ENCODE measurements around the gene COX19.

Gene COX19

DNA sequence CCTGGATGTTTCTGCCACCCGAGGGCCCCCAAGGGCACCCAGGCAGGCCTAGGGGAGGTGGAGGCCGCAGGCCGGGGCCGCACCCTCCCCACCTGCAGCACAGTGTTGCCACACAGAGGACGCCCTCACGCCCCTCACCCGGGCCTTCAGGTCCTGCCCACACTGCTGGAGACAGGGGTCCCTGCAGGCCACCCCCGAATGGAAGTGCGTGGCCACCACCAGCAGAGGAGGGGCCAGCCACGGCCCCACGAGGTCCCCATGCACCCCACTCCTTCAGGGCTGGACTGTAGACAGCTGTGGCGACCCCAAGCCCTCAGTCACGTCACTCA is 56.3 kb downstream of the COX19 start:
- H3K4me3 ChIP-seq = no peak overlapping the region
- DNase-seq (ENCODE audit: low spot score) = no peak
- no peak for TF ChIP-seq CTCF (IDR thresholded peaks at IDR 0.05)
- no peak overlapping the region for H3K27ac ChIP-seq

GRCh38 chr7:918441-919113 is 56.8 kb downstream of the COX19 start:
- TF ChIP-seq CTCF (IDR thresholded peaks at IDR 0.05) = no peak
- DNase-seq (ENCODE audit: low spot score) = no peak
- no peak overlapping the region for H3K4me3 ChIP-seq
- no peak overlapping the region for H3K27ac ChIP-seq

DNA sequence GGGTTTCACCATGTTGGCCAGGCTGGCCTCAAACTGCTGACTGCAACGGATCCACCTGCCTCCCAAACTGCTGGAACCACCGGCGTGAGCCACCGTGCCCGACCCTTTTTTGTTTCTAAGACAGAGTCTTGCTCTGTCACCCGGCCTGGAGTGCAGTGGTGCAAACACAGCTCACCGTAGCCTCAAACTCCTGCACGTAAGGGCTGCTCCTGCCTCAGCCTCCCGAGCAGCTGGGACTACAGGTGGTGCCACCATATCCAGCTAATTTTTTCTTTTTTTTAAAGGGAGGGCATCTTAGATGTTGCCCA is 57.3 kb downstream of the COX19 start:
- no peak for DNase-seq (ENCODE audit: low spot score)
- Histone ChIP-seq H3K27ac (no peak overlapping the region), H3K4me3 (no peak overlapping the region)
- no peak for TF ChIP-seq CTCF (IDR thresholded peaks at IDR 0.05)

- Histone ChIP-seq H3K4me3 (no peak overlapping the region), H3K27ac (no peak overlapping the region)
- TF ChIP-seq CTCF (IDR thresholded peaks at IDR 0.05) = no peak
- no peak for DNase-seq (ENCODE audit: low spot score)
Measured at GRCh38 chr7:917255-918117, 57.9 kb downstream of the COX19 start.

DNA sequence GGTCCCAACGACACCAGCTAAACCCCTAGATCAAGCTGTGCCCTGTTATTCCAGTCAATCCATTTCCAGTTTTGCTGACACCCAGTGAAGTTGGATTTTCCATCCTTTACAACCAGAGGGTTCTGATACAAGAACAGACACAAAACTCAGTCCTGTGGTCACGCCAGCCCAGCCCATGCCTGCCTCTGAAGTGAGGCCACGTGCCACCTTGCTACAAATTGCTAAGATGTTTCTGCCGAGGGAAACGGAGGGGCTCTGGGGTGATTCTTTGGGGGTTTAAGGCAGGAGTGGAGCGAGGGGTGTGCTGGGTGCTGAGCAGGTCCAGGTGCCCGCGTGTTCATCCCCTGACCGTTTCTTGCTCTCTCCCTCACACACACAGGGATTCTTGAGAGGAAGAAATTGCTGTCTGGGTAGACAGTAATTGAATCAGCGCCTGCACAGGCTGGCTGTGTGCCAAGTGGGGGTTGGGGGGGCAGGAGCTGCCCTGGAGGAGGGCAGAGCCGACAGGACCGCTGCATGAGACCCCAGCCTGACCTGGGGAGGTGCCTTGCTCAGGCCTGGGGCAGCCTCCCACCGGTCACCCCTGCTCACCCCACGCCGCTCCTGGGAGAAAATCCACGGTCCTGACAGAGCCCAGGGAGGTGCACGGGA is 58.9 kb downstream of the COX19 start:
- Histone ChIP-seq H3K4me3 (no peak overlapping the region), H3K27ac (no peak overlapping the region)
- DNase-seq (ENCODE audit: low spot score) = no peak
- no peak for TF ChIP-seq CTCF (IDR thresholded peaks at IDR 0.05)

Measured in coronary artery (tissue), 2 donors.